Measurements from ENCODE around the gene IKBKE.

IKBKE gene

DNA sequence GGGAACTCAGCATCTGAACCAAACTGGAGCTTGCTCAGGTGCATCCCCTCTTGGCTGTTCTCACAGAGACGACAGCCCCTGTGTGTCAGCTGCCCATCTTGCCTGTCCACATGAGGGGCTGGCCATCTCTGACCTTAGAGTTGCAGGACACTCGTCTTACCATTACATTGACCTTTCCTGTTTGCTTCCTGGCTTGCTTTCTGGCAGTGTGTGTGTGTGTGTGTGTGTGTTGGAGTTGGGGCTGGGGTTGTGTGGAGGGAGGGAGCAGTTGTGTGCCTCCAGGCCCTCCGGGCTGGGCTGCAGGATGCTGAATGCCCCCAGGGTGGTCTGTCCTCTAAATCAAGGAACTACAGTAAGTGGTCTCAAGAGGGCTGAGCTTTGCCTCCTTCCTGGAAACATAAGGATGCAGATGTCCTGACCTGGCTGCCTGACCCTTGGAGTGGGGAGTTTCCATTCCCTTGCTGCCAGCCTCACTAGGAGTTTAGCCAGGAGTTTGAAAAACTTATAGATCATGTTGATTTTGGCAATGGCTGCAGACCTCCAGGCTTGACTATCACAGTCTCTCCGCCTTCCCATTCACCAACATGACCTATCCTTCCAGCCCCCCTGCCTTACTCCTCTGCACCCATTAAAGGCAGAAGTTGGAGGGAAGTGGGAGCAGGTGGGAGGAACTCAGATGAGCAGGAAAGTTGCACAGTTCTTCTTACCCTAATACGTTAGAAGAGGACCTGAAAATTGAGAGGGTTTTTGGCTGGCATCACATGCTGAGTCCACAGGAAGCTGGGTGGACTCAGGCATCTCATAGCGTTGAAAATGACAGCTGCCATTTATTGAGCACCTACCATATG lies 56.0 kb downstream of the IKBKE start:
- H3K4me3 ChIP-seq (ENCODE audit: low read depth, low read length) = no peak overlapping the region
- TF ChIP-seq, protein P1, sequence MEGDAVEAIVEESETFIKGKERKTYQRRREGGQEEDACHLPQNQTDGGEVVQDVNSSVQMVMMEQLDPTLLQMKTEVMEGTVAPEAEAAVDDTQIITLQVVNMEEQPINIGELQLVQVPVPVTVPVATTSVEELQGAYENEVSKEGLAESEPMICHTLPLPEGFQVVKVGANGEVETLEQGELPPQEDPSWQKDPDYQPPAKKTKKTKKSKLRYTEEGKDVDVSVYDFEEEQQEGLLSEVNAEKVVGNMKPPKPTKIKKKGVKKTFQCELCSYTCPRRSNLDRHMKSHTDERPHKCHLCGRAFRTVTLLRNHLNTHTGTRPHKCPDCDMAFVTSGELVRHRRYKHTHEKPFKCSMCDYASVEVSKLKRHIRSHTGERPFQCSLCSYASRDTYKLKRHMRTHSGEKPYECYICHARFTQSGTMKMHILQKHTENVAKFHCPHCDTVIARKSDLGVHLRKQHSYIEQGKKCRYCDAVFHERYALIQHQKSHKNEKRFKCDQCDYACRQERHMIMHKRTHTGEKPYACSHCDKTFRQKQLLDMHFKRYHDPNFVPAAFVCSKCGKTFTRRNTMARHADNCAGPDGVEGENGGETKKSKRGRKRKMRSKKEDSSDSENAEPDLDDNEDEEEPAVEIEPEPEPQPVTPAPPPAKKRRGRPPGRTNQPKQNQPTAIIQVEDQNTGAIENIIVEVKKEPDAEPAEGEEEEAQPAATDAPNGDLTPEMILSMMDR (IDR thresholded peaks at IDR 0.05; ENCODE audit: borderline replicate concordance, insufficient read depth, low read depth, low read length) = no peak

DNA sequence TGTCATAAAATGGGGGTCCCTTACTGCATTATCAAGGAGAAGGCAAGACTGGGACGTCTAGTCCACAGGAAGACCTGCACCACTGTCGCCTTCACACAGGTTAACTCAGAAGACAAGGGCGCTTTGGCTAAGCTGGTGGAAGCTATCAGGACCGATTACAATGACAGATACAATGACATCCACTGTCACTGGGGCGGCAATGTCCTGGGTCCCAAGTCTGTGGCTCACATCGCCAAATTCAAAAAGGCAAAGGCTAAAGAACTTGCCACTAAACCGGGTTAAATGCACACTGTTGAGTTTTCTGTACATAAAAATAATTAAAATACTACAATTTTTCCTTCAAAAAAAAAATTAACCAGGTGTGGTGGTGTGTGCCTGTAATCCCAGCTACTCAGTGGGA lies 59.1 kb downstream of the IKBKE start:
- no peak overlapping the region for H3K4me3 ChIP-seq (ENCODE audit: low read depth, low read length)
- TF ChIP-seq, protein P1 (IDR thresholded peaks at IDR 0.05; ENCODE audit: borderline replicate concordance, insufficient read depth, low read depth, low read length) = no peak

DNA sequence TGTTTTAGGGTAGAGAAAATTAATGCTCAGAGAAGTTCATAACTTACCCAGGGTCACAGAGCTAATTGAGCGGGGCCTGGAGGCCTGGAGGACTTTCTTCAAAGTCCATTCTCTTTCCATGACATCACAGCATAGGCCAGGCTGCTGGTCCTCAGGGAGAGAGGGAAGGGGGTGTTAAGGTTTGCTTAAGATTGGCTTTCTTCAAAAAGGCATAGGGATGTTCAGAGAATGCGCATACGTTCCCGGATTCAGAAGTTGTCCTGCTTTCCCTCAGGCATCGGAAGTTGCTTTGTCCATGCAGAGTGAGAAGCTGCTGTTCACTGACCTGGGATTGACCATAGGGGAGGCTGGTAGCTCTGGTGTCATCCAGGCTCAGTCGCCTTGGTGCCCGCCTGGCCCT lies 62.1 kb downstream of the IKBKE start:
- H3K4me3 ChIP-seq (ENCODE audit: low read depth, low read length) = no peak overlapping the region
- TF ChIP-seq, protein P1 (IDR thresholded peaks at IDR 0.05; ENCODE audit: borderline replicate concordance, insufficient read depth, low read depth, low read length) = no peak

DNA sequence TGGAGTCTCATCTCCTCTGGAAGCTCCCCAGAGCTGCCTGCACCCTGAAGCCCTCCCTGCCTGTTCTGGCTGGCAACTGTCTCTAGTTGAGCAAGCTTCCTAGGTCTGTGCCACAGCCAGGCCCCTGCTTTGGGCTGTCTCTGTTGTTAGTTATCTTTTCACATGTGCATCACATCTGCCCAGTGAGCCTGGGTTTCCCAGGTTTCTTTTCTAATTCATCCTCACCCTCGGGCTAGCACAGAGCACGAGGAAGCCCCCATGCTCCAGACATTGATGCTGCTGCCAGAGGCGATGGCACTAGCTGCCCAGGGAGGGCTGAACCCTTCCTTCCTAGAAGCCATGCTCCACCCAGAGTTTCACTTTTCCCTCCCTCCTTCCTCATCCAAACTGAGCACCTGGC lies 64.3 kb downstream of the IKBKE start:
- TF ChIP-seq, protein P1 (IDR thresholded peaks at IDR 0.05; ENCODE audit: borderline replicate concordance, insufficient read depth, low read depth, low read length) = no peak
- no peak overlapping the region for H3K4me3 ChIP-seq (ENCODE audit: low read depth, low read length)

DNA sequence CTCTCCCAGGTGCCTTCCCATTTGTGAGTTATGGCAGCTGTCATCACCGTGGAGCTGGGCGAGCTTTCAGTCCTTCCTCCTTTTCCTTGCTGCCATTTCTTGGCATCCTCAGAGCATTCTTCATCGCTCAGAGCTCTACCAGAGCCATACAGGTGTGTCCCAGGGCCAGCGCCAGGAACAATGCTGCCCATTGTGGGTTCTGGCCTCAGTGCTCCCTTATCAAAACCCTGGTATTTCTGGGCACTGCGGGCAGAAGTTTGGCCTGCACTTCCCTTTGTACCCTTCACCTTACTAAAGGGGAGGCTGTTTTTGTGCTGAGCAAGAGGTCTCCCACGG lies 65.5 kb downstream of the IKBKE start:
- TF ChIP-seq, protein P1 (IDR thresholded peaks at IDR 0.05; ENCODE audit: borderline replicate concordance, insufficient read depth, low read depth, low read length) = no peak
- no peak overlapping the region for H3K4me3 ChIP-seq (ENCODE audit: low read depth, low read length)

DNA sequence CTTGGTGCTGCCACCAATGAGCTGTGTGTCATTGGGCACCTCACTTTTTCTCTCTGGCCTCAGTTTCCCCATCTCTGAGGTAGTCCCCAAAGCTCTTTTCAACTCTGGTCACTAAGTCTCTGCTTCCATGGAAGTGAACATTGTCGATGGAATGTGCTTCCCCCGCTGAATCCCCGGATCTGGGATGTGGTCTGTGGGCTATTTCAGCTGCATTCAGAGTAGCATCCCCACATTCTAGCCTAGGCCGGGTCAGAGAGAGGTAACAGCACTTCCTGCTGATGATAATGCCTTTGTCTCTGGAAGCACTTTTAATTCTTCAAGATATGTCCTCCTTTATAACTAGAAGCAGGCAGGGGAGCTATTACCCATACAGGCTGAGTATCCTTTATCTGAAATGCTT lies 66.9 kb downstream of the IKBKE start:
- TF ChIP-seq, protein P1 (IDR thresholded peaks at IDR 0.05; ENCODE audit: borderline replicate concordance, insufficient read depth, low read depth, low read length) = no peak
- no peak overlapping the region for H3K4me3 ChIP-seq (ENCODE audit: low read depth, low read length)

DNA sequence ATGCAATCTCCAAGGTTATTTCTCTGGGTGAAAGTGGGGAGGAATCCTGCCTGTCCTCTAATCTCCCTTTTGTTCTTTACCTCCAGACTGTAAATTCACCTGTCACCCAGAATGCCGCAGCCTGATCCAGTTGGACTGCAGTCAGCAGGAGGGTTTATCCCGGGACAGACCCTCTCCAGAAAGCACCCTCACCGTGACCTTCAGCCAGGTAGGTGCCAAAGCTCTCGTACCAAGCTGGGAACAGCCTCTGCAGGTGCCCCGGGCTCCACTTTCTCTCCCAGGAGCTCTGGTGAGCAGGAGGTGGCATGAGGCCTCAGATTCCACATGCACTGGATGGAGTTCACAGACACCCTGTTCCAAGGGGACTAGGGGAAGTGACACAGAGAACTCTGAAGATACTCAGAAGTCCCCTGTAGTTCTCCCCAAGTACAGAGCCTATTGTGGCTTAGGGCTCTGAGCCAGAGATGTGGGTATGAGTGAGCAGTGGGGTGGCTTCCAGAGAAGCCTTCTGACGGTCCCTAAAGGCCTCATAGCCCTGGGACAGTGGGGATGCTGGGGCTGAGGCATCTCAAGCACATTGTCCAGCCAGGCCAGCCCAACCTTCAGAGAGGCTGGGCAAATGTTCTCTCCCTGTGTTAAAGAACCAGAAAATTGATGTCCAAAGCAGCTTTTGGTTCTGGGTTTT lies 68.0 kb downstream of the IKBKE start:
- TF ChIP-seq, protein P1 (IDR thresholded peaks at IDR 0.05; ENCODE audit: borderline replicate concordance, insufficient read depth, low read depth, low read length) = no peak
- H3K4me3 ChIP-seq (ENCODE audit: low read depth, low read length) = no peak overlapping the region

Measured in GM12875 (cell line).